AG10803 (cell line): ENCODE measurements around the gene SH3RF3.

Source experiments
- DNase-seq: peaks from one replicate; pipeline ENCODE4 v3.0.0; 2010; ENCODE audit warnings: low read depth
- H3K4me3 ChIP-seq: 2 replicates; pipeline ENCODE4 v1.5.1; 2011; ENCODE audit warnings: mild to moderate bottlenecking, low read length, control low read depth
- CTCF ChIP-seq: conservative IDR thresholded peaks from 2 replicates; pipeline ENCODE4 v1.5.1; 2011; ENCODE audit warnings: mild to moderate bottlenecking, low read length, control low read depth, inconsistent platforms

The SH3RF3 gene

GRCh38 chr2:109435066-109435690 lies 306.2 kb downstream of the SH3RF3 start:
- DNase-seq = no peak
- H3K4me3 ChIP-seq = no peak overlapping the region
- TF ChIP-seq CTCF = no peak

GRCh38 chr2:109435901-109436598 lies 307.0 kb downstream of the SH3RF3 start:
- no peak overlapping the region for H3K4me3 ChIP-seq
- DNase-seq = peak; percentile 62
- TF ChIP-seq CTCF = no peak

- DNase-seq = no peak
- no peak for TF ChIP-seq CTCF
- H3K4me3 ChIP-seq = no peak overlapping the region
Observed at GRCh38 chr2:109436610-109437225, 307.7 kb downstream of the SH3RF3 start.

- no peak for TF ChIP-seq CTCF
- no peak for DNase-seq
- H3K4me3 ChIP-seq = no peak overlapping the region
Observed at GRCh38 chr2:109437325-109438090, 308.5 kb downstream of the SH3RF3 start.

- TF ChIP-seq CTCF = no peak
- no peak for DNase-seq
- no peak overlapping the region for H3K4me3 ChIP-seq
Observed at GRCh38 chr2:109438146-109438545, 309.1 kb downstream of the SH3RF3 start.

- TF ChIP-seq CTCF = no peak
- peak; percentile 66 for DNase-seq
- no peak overlapping the region for H3K4me3 ChIP-seq
Observed at GRCh38 chr2:109438773-109439389, 309.9 kb downstream of the SH3RF3 start.
